H9 (cell line): ENCODE measurements around the gene LMOD1. TPM values are rescaled to one million over a fixed set of nuclear protein-coding genes. Genes with fewer than 3 reads are reported as not detected.

Experiments used
- DNase-seq: peaks from one replicate; pipeline ENCODE4 v3.0.0-alpha.2; 2017
- H2AFZ ChIP-seq: one replicate; pipeline ENCODE4 v1.6.1; 2013; ENCODE audit warnings: mild to moderate bottlenecking, low read length, control low read depth, moderate library complexity
- H2AK5ac ChIP-seq: 2 replicates; pipeline ENCODE4 v1.6.1; 2013; ENCODE audit warnings: low read length, control low read depth, mixed read lengths; ENCODE audit not compliant: insufficient read length
- H2BK120ac ChIP-seq: one replicate; pipeline ENCODE4 v1.6.1; 2013; ENCODE audit warnings: low read depth, mild to moderate bottlenecking, low read length, control low read depth, inconsistent platforms; ENCODE audit not compliant: poor library complexity, severe bottlenecking
- H2BK12ac ChIP-seq: 2 replicates; pipeline ENCODE4 v1.6.1; 2013; ENCODE audit warnings: low read length, control low read depth, mixed read lengths, low read depth; ENCODE audit not compliant: insufficient read length
- H2BK15ac ChIP-seq: 2 replicates; pipeline ENCODE4 v1.6.1; 2013; ENCODE audit warnings: low read depth, low read length, control low read depth
- H2BK20ac ChIP-seq: one replicate; pipeline ENCODE4 v1.6.1; 2013; ENCODE audit warnings: low read depth, mild to moderate bottlenecking, low read length, control low read depth, inconsistent platforms; ENCODE audit not compliant: poor library complexity, severe bottlenecking
- H2BK5ac ChIP-seq: 2 replicates; pipeline ENCODE4 v1.6.1; 2013; ENCODE audit warnings: low read length, control low read depth, mixed read lengths; ENCODE audit not compliant: insufficient read length
- H3K14ac ChIP-seq: 2 replicates; pipeline ENCODE4 v1.6.1; 2013; ENCODE audit warnings: low read length, control low read depth; ENCODE audit not compliant: insufficient read depth
- H3K18ac ChIP-seq: 2 replicates; pipeline ENCODE4 v1.6.1; 2013; ENCODE audit warnings: low read depth, mild to moderate bottlenecking, mixed read lengths, low read length, control low read depth; ENCODE audit not compliant: insufficient read length
- H3K23ac ChIP-seq: 2 replicates; pipeline ENCODE4 v1.6.1; 2013; ENCODE audit warnings: low read length, control low read depth, mixed read lengths, low read depth; ENCODE audit not compliant: insufficient read length
- H3K23me2 ChIP-seq: 2 replicates; pipeline ENCODE4 v1.6.1; 2013; ENCODE audit warnings: low read depth, mild to moderate bottlenecking, mixed read lengths, low read length, control low read depth; ENCODE audit not compliant: insufficient read length, poor library complexity, severe bottlenecking
- H3K27ac ChIP-seq: 2 replicates; pipeline ENCODE4 v1.5.1; 2013; ENCODE audit warnings: low read length, control low read depth, mixed read lengths, low read depth; ENCODE audit not compliant: insufficient read length
- H3K27me3 ChIP-seq: 2 replicates; pipeline ENCODE4 v1.6.1; 2013; ENCODE audit warnings: low read length, control low read depth, inconsistent platforms; ENCODE audit not compliant: insufficient read depth
- H3K4ac ChIP-seq: 2 replicates; pipeline ENCODE4 v1.6.1; 2013; ENCODE audit warnings: low read depth, mild to moderate bottlenecking, control low read depth, inconsistent platforms, low read length, moderate library complexity
- H3K4me1 ChIP-seq: 2 replicates; pipeline ENCODE4 v1.6.1; 2013; ENCODE audit warnings: low read length, control low read depth, inconsistent platforms; ENCODE audit not compliant: insufficient read depth
- H3K4me2 ChIP-seq: 2 replicates; pipeline ENCODE4 v1.6.1; 2013; ENCODE audit warnings: low read length, control low read depth, mixed read lengths; ENCODE audit not compliant: insufficient read length, insufficient read depth
- H3K56ac ChIP-seq: 2 replicates; pipeline ENCODE4 v1.6.1; 2013; ENCODE audit warnings: low read depth, mild to moderate bottlenecking, mixed read lengths, low read length, control low read depth; ENCODE audit not compliant: insufficient read length
- H3K79me1 ChIP-seq: 2 replicates; pipeline ENCODE4 v1.6.1; 2013; ENCODE audit warnings: low read depth, mild to moderate bottlenecking, moderate library complexity, low read length, control low read depth, inconsistent platforms; ENCODE audit not compliant: insufficient read depth, poor library complexity, severe bottlenecking
- H3K79me2 ChIP-seq: 2 replicates; pipeline ENCODE4 v1.6.1; 2013; ENCODE audit warnings: low read length, control low read depth, inconsistent platforms; ENCODE audit not compliant: insufficient read depth
- H3K9ac ChIP-seq: 2 replicates; pipeline ENCODE4 v1.6.1; 2013; ENCODE audit warnings: low read length, control low read depth, mixed read lengths; ENCODE audit not compliant: insufficient read length; ENCODE audit errors: extremely low read depth
- H3K9me3 ChIP-seq: one replicate; pipeline ENCODE4 v1.6.1; 2013; ENCODE audit warnings: low read depth, low read length, inconsistent platforms; ENCODE audit not compliant: control insufficient read depth
- H3T11ph ChIP-seq: one replicate; pipeline ENCODE4 v1.6.1; 2013; ENCODE audit warnings: mild to moderate bottlenecking, low read length, control low read depth, inconsistent platforms
- H4K20me1 ChIP-seq: one replicate; pipeline ENCODE4 v1.6.1; 2013; ENCODE audit not compliant: control insufficient read depth, insufficient read length, insufficient read depth
- H4K5ac ChIP-seq: 2 replicates; pipeline ENCODE4 v1.6.1; 2013; ENCODE audit warnings: low read depth, mild to moderate bottlenecking, mixed read lengths, low read length, control low read depth; ENCODE audit not compliant: insufficient read length
- H4K8ac ChIP-seq: replicated peaks from 2 replicates; pipeline ENCODE4 v1.6.1; 2013; ENCODE audit warnings: low read length, control low read depth, mixed read lengths, low read depth; ENCODE audit not compliant: insufficient read length
- H4K91ac ChIP-seq: 2 replicates; pipeline ENCODE4 v1.6.1; 2013; ENCODE audit warnings: low read depth, mild to moderate bottlenecking, moderate library complexity, mixed read lengths, low read length, control low read depth; ENCODE audit not compliant: insufficient read length
- H3K27ac Mint-ChIP-seq, 3 experiments: 2 replicates in 2 of 3; 3 replicates in 1 of 3; pipeline ENCODE4 v1.8.0; 2020 to 2021; ENCODE audit warnings: mixed read lengths in 3 of 3, mild to moderate bottlenecking in 1 of 3, moderate library complexity in 1 of 3
- H3K27me3 Mint-ChIP-seq: 2 replicates; pipeline ENCODE4 v1.8.0; 2021; ENCODE audit warnings: low read depth, mild to moderate bottlenecking, moderate library complexity, mixed read lengths
- H3K36me3 Mint-ChIP-seq, 3 experiments: 2 replicates in 2 of 3; 3 replicates in 1 of 3; pipeline ENCODE4 v1.8.0; 2020 to 2021; ENCODE audit warnings: low read depth in 3 of 3, mixed read lengths in 3 of 3; ENCODE audit not compliant: insufficient read depth in 1 of 3
- H3K4me1 Mint-ChIP-seq, 2 experiments: 2 replicates each; pipeline ENCODE4 v1.8.0; 2020; ENCODE audit warnings: mixed read lengths in 2 of 2
- H3K4me3 Mint-ChIP-seq, 2 experiments: 2 replicates in 1 of 2; 3 replicates in 1 of 2; pipeline ENCODE4 v1.8.0; 2020 to 2021; ENCODE audit warnings: mild to moderate bottlenecking in 2 of 2, mixed read lengths in 2 of 2, moderate library complexity in 1 of 2
- H3K9me3 Mint-ChIP-seq, 2 experiments: 2 replicates in 1 of 2; 3 replicates in 1 of 2; pipeline ENCODE4 v1.8.0; 2020; ENCODE audit warnings: mild to moderate bottlenecking in 2 of 2, mixed read lengths in 2 of 2, moderate library complexity in 1 of 2
- CTCF ChIP-seq: fragments of 200-600 bp; sonication (generic); conservative IDR thresholded peaks from 3 replicates; pipeline ENCODE4 v1.8.0; 2021; ENCODE audit warnings: antibody characterized with exemption, mild to moderate bottlenecking
- WGBS: extraction: QIAGEN DNeasy Blood & Tissue Kit; methylation state at CpG from one replicate; pipeline ENCODE4 v1.1.7; 2013; ENCODE audit warnings: missing lambda C conversion rate, low lambda C conversion rate, mixed read lengths; ENCODE audit not compliant: insufficient read length; ENCODE audit errors: extremely low coverage; 5-methylcytosine and 5-hydroxymethylcytosine counted together
- total RNA-seq: library from RNA; stranded (reverse); gene quantifications from 2 replicates; pipeline ENCODE4 v1.2.1, GENCODE V29; 2021

The LMOD1 gene
- total RNA-seq, 1 experiment from 2014 or later = 0.31 TPM

- DNase-seq = no peak
- H3K56ac ChIP-seq = no peak overlapping the region
- H3K27ac Mint-ChIP-seq = no peak overlapping the region
- no peaks in the 10 kb centered on the region for H3K9me3 ChIP-seq
- no peaks in the 10 kb centered on the region for H3K79me2 ChIP-seq
- H3K79me1 ChIP-seq = no peaks in the 10 kb centered on the region
- H3K14ac ChIP-seq = no peak overlapping the region
- no peak overlapping the region for H3K4me2 ChIP-seq
- H3K18ac ChIP-seq = no peak overlapping the region
- no peak overlapping the region for H3K4me3 Mint-ChIP-seq
- H4K8ac ChIP-seq = no peak overlapping the region
- H3K9me3 Mint-ChIP-seq = no peaks in the 10 kb centered on the region
- H3K23ac ChIP-seq = no peak overlapping the region
- no peak overlapping the region for H2BK5ac ChIP-seq
- no CpG with 5 or more reads among the region's 2 CpGs for WGBS
- H3K4ac ChIP-seq = no peak overlapping the region
- no peak overlapping the region for H2BK12ac ChIP-seq
- H3K27me3 Mint-ChIP-seq = peaks cover 2% of the 10 kb centered on the region; the same call in 1 of the 2 replicates
- no peak overlapping the region for H4K5ac ChIP-seq
- no peak overlapping the region for H4K91ac ChIP-seq
- H3K27ac ChIP-seq = no peak overlapping the region
- H3K23me2 ChIP-seq = no peaks in the 10 kb centered on the region
- peaks cover 2% of the 10 kb centered on the region; the same call in 1 of the 2 replicates for H3K4me1 ChIP-seq
- no peaks in the 10 kb centered on the region for H3K27me3 ChIP-seq
- TF ChIP-seq CTCF = peak; percentile 34; the same call in 2 of the 3 replicates
- H3K36me3 Mint-ChIP-seq = peaks cover 0 to 12% (median 0%) of the 10 kb centered on the region in 3 experiments; a peak in 2 of 7 replicates
- H2BK120ac ChIP-seq = no peak overlapping the region
- H3T11ph ChIP-seq = no peak overlapping the region
- H2BK15ac ChIP-seq = no peak overlapping the region
- H4K20me1 ChIP-seq = no peaks in the 10 kb centered on the region
- no peak overlapping the region for H2AK5ac ChIP-seq
- H2AFZ ChIP-seq = no peak overlapping the region
- no peak overlapping the region for H2BK20ac ChIP-seq
- no peak overlapping the region for H3K9ac ChIP-seq
- peaks cover 28 to 30% of the 10 kb centered on the region in 2 experiments for H3K4me1 Mint-ChIP-seq
Observed at GRCh38 chr1:201882665-201883132, 63.6 kb downstream of the LMOD1 start.
